22Rv1 (cell line): ENCODE data around the gene PRRC2A.

Experiments
- CTCF ChIP-seq: fragments of 450-650 bp; IDR thresholded peaks from 2 replicates; pipeline ENCODE4 v1.5.1; 2017; ENCODE audit warnings: mild to moderate bottlenecking
- ZFX ChIP-seq: fragments of 450-650 bp; IDR thresholded peaks from 2 replicates; pipeline ENCODE4 v1.6.1; 2017; ENCODE audit warnings: antibody characterized with exemption, borderline replicate concordance

GRCh38 chr6:31610968-31611367 is 9.5 kb upstream of the PRRC2A start:
- no peak for TF ChIP-seq CTCF
- no peak for TF ChIP-seq ZFX
